Kidney epithelial cell (primary cell): ENCODE data around the gene ENTREP3. TPM values are rescaled to one million over a fixed set of nuclear protein-coding genes. Genes with fewer than 3 reads are reported as not detected.

Experiments
- DNase-seq: peaks from one replicate; pipeline ENCODE4 v3.0.0-alpha.2; 2010; ENCODE audit warnings: low read depth
- H3K27me3 ChIP-seq: 2 replicates; pipeline ENCODE4 v1.6.0; 2011; ENCODE audit warnings: low read length; ENCODE audit not compliant: control insufficient read depth, insufficient read depth
- H3K36me3 ChIP-seq: 2 replicates; pipeline ENCODE4 v1.5.1; 2011; ENCODE audit warnings: low read length; ENCODE audit not compliant: control insufficient read depth, insufficient read depth
- H3K4me3 ChIP-seq: 2 replicates; pipeline ENCODE4 v1.5.1; 2011; ENCODE audit warnings: low read depth, mild to moderate bottlenecking, control low read depth, low read length
- total RNA-seq: library from RNA; depleted of rRNA; stranded (reverse); fragments of >200 nt; gene quantifications from 2 replicates; pipeline ENCODE4 v1.2.3, GENCODE V29; 2015
- TF ChIP-seq, protein P1 (sequence below): IDR thresholded peaks from 2 replicates; pipeline ENCODE4 v1.5.1; 2011; ENCODE audit warnings: mild to moderate bottlenecking, moderate library complexity, low read length, control low read depth, inconsistent platforms; ENCODE audit not compliant: insufficient read depth, poor library complexity, severe bottlenecking

Gene ENTREP3
- total RNA-seq, 1 donor from 2014 or later, result 13.2 TPM

DNA sequence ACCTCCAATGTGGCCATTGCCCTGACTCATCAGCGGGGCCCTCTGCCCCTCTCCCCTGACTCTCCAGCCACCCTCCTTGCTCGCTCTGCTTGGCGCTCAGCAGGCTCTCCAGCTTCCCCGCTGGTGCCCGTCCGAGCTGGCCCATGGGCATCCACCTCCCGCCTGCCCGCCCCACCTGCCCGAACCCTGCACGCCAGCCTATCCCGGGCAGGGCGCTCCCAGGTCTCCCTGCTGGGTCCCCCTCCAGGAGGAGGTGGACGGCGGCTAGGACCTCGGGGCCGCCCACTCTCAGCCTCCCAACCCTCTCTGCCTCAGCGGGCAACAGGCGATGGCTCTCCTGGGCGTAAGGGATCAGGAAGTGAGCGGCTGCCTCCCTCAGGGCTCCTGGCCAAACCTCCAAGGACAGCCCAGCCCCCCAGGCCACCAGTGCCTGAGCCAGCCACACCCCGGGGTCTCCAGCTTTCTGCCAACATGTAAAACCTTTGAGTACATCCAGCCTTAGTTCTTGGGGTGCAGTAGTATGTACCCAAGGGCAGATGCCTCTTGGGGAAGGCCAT is 32.8 kb upstream of the ENTREP3 start:
- TF ChIP-seq, protein P1, sequence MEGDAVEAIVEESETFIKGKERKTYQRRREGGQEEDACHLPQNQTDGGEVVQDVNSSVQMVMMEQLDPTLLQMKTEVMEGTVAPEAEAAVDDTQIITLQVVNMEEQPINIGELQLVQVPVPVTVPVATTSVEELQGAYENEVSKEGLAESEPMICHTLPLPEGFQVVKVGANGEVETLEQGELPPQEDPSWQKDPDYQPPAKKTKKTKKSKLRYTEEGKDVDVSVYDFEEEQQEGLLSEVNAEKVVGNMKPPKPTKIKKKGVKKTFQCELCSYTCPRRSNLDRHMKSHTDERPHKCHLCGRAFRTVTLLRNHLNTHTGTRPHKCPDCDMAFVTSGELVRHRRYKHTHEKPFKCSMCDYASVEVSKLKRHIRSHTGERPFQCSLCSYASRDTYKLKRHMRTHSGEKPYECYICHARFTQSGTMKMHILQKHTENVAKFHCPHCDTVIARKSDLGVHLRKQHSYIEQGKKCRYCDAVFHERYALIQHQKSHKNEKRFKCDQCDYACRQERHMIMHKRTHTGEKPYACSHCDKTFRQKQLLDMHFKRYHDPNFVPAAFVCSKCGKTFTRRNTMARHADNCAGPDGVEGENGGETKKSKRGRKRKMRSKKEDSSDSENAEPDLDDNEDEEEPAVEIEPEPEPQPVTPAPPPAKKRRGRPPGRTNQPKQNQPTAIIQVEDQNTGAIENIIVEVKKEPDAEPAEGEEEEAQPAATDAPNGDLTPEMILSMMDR, result no peak
- no peak overlapping the region for H3K4me3 ChIP-seq
- DNase-seq, result no peak
- H3K36me3 ChIP-seq, result no peaks in the 10 kb centered on the region
- peaks cover 9% of the 10 kb centered on the region for H3K27me3 ChIP-seq

DNA sequence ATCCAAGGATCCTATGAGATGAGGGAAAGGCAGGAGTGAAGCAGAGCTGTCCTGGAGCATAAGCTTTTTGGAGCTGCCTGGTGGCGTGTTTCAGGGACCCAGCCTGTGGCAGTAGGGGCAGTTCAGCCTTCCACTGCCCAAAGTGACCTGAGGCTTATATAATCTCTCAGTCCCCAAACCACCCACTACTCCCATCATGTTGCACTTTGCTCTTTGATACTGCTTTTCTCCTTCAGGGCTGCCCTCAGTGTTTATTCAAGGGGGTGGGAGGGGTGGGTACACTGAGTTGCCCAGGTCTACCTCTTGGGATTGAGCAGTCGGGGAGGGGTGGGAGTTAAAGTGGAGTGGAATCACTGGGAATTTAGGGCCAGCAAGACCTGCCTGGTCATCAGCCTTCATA is 31.3 kb upstream of the ENTREP3 start:
- TF ChIP-seq, protein P1, result no peak
- no peak overlapping the region for H3K4me3 ChIP-seq
- DNase-seq, result no peak

DNA sequence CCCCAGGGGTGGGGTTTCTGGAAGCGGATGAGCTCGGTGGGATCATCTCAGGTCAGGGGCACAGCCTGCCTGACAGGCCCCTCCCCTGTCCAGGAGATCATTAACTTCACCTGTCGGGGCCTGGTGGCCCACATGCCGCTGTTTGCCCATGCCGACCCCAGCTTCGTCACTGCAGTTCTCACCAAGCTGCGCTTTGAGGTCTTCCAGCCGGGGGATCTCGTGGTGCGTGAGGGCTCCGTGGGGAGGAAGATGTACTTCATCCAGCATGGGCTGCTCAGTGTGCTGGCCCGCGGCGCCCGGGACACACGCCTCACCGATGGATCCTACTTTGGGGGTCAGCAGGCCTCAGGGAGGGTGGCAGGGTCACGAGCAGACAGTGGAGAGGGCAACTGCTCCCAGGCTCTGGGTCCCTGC is 30.4 kb upstream of the ENTREP3 start:
- Histone ChIP-seq H3K4me3 (no peak overlapping the region), H3K27me3 (no peaks in the 10 kb centered on the region), H3K36me3 (no peaks in the 10 kb centered on the region)
- TF ChIP-seq, protein P1, result no peak
- DNase-seq, result no peak

More for the DNA sequence above, 31.3 kb upstream of the ENTREP3 start:
- no peaks in the 10 kb centered on the region for H3K36me3 ChIP-seq
- peaks cover 2% of the 10 kb centered on the region for H3K27me3 ChIP-seq

DNA sequence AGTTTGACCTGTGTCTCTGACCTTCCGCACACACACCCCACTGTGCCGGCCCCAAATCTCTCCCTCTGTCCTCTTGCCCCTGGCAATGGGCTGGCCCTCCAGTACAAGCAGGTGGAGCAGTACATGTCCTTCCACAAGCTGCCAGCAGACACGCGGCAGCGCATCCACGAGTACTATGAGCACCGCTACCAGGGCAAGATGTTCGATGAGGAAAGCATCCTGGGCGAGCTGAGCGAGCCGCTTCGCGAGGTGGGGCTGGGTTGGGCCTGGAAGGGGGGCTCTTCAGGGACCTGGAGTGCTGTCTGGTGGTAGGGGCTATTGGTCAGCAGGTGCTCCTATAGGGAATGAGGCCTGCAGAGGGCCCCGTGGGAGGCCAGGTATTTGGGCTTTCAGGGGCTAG is 29.8 kb upstream of the ENTREP3 start:
- Histone ChIP-seq H3K27me3 (no peaks in the 10 kb centered on the region), H3K36me3 (no peaks in the 10 kb centered on the region), H3K4me3 (no peak overlapping the region)
- TF ChIP-seq, protein P1, result no peak
- no peak for DNase-seq

DNA sequence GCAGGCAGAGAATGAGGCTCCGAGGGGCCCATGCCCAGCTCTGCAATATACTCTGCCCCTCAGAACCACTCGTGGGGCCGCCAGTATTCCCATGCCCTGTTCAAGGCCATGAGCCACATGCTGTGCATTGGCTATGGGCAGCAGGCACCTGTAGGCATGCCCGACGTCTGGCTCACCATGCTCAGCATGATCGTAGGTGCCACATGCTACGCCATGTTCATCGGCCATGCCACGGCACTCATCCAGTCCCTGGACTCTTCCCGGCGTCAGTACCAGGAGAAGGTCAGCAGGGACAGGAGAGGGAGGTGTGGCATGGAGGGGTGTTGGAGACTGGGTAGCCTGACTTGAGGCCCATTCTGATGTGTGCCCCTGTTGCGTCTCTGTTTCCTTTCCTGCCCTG is 29.2 kb upstream of the ENTREP3 start:
- no peaks in the 10 kb centered on the region for H3K27me3 ChIP-seq
- no peaks in the 10 kb centered on the region for H3K36me3 ChIP-seq
- no peak for DNase-seq
- TF ChIP-seq, protein P1, result no peak
- H3K4me3 ChIP-seq, result no peak overlapping the region

DNA sequence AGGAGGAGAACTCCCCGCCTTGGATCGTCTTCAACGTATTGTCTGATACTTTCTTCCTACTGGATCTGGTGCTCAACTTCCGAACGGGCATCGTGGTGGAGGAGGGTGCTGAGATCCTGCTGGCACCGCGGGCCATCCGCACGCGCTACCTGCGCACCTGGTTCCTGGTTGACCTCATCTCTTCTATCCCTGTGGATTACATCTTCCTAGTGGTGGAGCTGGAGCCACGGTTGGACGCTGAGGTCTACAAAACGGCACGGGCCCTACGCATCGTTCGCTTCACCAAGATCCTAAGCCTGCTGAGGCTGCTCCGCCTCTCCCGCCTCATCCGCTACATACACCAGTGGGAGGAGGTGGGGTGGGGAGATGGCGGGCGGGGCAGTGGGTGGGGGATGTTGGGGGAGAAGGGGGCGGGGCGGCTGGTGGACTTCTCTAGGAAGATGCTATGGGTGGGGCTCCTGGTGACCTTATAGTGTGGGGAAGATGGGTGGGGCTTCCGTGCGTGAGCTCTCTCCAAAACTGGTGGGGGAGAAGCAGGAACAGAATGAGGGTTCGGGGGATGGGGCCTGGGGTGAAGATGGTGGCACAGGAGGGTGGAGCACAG is 27.3 kb upstream of the ENTREP3 start:
- TF ChIP-seq, protein P1, result no peak
- no peaks in the 10 kb centered on the region for H3K36me3 ChIP-seq
- no peak overlapping the region for H3K4me3 ChIP-seq
- no peaks in the 10 kb centered on the region for H3K27me3 ChIP-seq
- DNase-seq, result no peak
